T-cell (primary cell): Measurements from ENCODE around the gene EFCAB9. TPM values are rescaled to one million over a fixed set of nuclear protein-coding genes. Genes with fewer than 3 reads are reported as not detected.

ENCODE experiments used
- ATAC-seq, 4 experiments: fragments of 200-7000 bp in 3 of 4; fragments of 150-1000 bp in 1 of 4; cut with Tn5 transposase; replicated peaks in 1 of 4; 1 replicate in 3 of 4; 2 replicates in 1 of 4; pipeline ENCODE4 v1.10.0; 2021; ENCODE audit warnings: moderate library complexity in 3 of 4, mild to moderate bottlenecking in 2 of 4, moderate number of reproducible peaks in 1 of 4
- CTCF ChIA-PET, 2 donors: fragments of 300-600 bp; sonication (Branson Sonifier 250); formaldehyde crosslinking; loops; one replicate each; lab custom pipeline; 2022; ENCODE audit warnings: antibody characterized with exemption in 2 of 2; lab: Charles Lee
- POLR2A ChIA-PET, 2 donors: fragments of 300-600 bp; sonication (Branson Sonifier 250); formaldehyde crosslinking; loops; one replicate each; lab custom pipeline; 2022; ENCODE audit warnings: antibody characterized with exemption in 2 of 2; lab: Charles Lee
- DNase-seq, 35 experiments: peaks; one replicate each; pipeline versions ENCODE4 v3.0.0 to v3.0.0-alpha.2; 2013 to 2023
- H3K27ac ChIP-seq: one replicate; pipeline ENCODE4 v1.5.1; 2013; ENCODE audit warnings: low read length
- H3K27me3 ChIP-seq, 2 experiments: replicated peaks in 1 of 2; 1 replicate in 1 of 2; 2 replicates in 1 of 2; pipeline versions ENCODE4 v1.6.1 to v1.7.0; 2013; ENCODE audit warnings: low read length in 1 of 2, mixed read lengths in 1 of 2; ENCODE audit not compliant: control insufficient read depth in 2 of 2, insufficient read depth in 2 of 2; ENCODE audit errors: extremely low read depth in 1 of 2
- H3K36me3 ChIP-seq, 2 donors: 1 replicate in 1 of 2; 2 replicates in 1 of 2; pipeline versions ENCODE4 v1.6.1 to v1.7.0; 2013; ENCODE audit warnings: low read length in 1 of 2; ENCODE audit not compliant: control insufficient read depth in 2 of 2, insufficient read depth in 1 of 2; ENCODE audit errors: extremely low read depth in 1 of 2
- H3K4me1 ChIP-seq, 2 experiments: 1 replicate in 1 of 2; 2 replicates in 1 of 2; pipeline versions ENCODE4 v1.6.1 to v1.7.0; 2013; ENCODE audit warnings: low read length in 2 of 2, mixed read lengths in 1 of 2; ENCODE audit not compliant: insufficient read depth in 2 of 2, control insufficient read depth in 1 of 2; ENCODE audit errors: extremely low read depth in 1 of 2
- H3K4me3 ChIP-seq, 2 donors: 1 replicate in 1 of 2; 2 replicates in 1 of 2; pipeline versions ENCODE4 v1.5.1 to v1.7.0; 2013; ENCODE audit warnings: mild to moderate bottlenecking in 2 of 2, low read length in 1 of 2, moderate library complexity in 1 of 2; ENCODE audit not compliant: control insufficient read depth in 1 of 2; ENCODE audit errors: extremely low read depth in 1 of 2
- H3K9me3 ChIP-seq: 2 replicates; pipeline ENCODE4 v1.7.0; 2013
- H3K27ac Mint-ChIP-seq, 2 donors: one replicate each; pipeline ENCODE4 v1.8.0; 2020 to 2021; ENCODE audit warnings: mild to moderate bottlenecking in 2 of 2, mixed read lengths in 2 of 2
- H3K27me3 Mint-ChIP-seq, 2 donors: one replicate each; pipeline ENCODE4 v1.8.0; 2021 to 2022; ENCODE audit warnings: mixed read lengths in 2 of 2
- H3K36me3 Mint-ChIP-seq: one replicate; pipeline ENCODE4 v1.8.0; 2021; ENCODE audit warnings: mixed read lengths
- H3K4me1 Mint-ChIP-seq, 3 donors: one replicate each; pipeline ENCODE4 v1.8.0; 2020 to 2022; ENCODE audit warnings: mixed read lengths in 3 of 3, mild to moderate bottlenecking in 1 of 3
- H3K4me3 Mint-ChIP-seq, 3 donors: one replicate each; pipeline ENCODE4 v1.8.0; 2020 to 2022; ENCODE audit warnings: mild to moderate bottlenecking in 3 of 3, mixed read lengths in 3 of 3, moderate library complexity in 3 of 3
- H3K9me3 Mint-ChIP-seq, 3 donors: one replicate each; pipeline ENCODE4 v1.8.0; 2020 to 2022; ENCODE audit warnings: mixed read lengths in 3 of 3
- WGBS: methylation state at CpG from one replicate; pipeline ENCODE4 v1.1.5; 2013; ENCODE audit warnings: missing lambda C conversion rate; ENCODE audit not compliant: insufficient coverage; 5-methylcytosine and 5-hydroxymethylcytosine counted together
- total RNA-seq, 35 experiments: library from RNA in 6 of 35; stranded (reverse) in 6 of 35; fragments of 120-200 nt in 1 of 35; gene quantifications; one replicate each; pipeline versions ENCODE4 v1.2.1 to v1.2.4 and lab custom pipeline; 2013 to 2026

Gene EFCAB9
- total RNA-seq (not detected), total RNA-seq (lab: John Stamatoyannopoulos, UW) (0 to 0.14 (median 0) reads per million in 29 experiments)
- not detected for total RNA-seq (2013)

DNA sequence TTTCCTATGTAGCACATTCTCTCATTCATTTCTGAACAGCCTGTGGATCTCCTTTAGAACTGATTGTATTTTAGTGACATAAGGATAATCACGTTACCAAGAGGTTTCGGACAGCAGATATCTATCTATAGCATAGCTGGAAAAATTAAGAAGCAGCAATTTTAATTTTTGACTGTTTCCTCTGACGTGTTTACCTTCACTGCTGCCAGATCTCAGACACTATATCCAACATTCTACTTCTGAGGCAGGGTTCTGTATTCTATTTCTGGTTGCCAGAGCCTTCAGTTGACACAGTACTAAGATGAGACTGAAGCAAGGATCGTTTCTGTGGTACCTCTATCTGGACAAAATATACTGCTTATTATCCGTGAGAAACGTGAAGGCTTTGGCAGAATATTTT lies at the start of gene EFCAB9:
EFCAB9 (plus strand) TSS at position 301 of the 400 bp plus-strand sequence; CDS start at position 302, 1 bp downstream.
- ChIA-PET CTCF (no interaction called here), POLR2A (no interaction called here)

DNA sequence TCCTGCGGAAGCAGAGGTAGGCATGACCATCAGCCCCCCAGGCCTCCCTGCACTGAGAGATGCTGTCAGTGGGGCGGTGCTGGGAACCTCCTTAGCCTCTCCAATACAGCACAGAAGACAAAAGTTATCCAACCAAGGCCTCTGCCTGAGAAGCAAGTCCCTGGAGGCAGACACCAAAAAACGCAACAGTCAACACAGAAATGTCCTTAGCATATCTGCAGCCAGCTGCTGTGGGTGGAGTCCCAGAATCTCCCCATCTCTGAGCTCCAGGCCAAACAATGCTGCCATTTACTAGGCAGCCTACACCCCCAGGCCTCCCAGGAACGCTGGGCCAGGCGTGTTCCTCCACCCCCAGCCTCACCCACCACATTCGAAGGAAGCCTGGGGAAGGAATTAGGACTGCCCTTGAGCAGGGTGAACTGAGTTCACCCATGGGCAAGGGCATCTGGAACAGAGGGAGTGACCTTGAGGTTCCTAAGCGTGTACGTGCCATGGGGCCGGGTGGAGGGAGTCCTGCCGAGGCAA lies 49.6 kb upstream of the EFCAB9 start:
- 92% methylated on average over 3 of the region's 10 CpGs for WGBS
- H3K4me1 ChIP-seq = peaks cover 11 to 86% of the 10 kb centered on the region in 2 experiments

More for the DNA sequence above, at the start of gene EFCAB9:
- Histone ChIP-seq H3K9me3 (no peaks in the 10 kb centered on the region), H3K4me3 (no peak within 1 kb of the TSS), H3K27me3 (peaks cover 0 to 9% of the 10 kb centered on the region in 2 experiments), H3K27ac (no peak within 1 kb of the TSS), H3K36me3 (no peaks in the 10 kb centered on the region), H3K4me1 (peaks cover 0 to under 1% of the 10 kb centered on the region in 2 experiments)
- H3K4me3 Mint-ChIP-seq = no peak within 1 kb of the TSS
- H3K4me1 Mint-ChIP-seq = no peaks in the 10 kb centered on the region
- no peaks in the 10 kb centered on the region for H3K36me3 Mint-ChIP-seq
- peaks cover 0 to 1% of the 10 kb centered on the region in 2 donors for H3K27me3 Mint-ChIP-seq
- no peak for DNase-seq
- 86% methylated on average over 3 of the region's 6 CpGs for WGBS
- H3K27ac Mint-ChIP-seq = no peak within 1 kb of the TSS
- H3K9me3 Mint-ChIP-seq = no peaks in the 10 kb centered on the region
- no peak for ATAC-seq

DNA sequence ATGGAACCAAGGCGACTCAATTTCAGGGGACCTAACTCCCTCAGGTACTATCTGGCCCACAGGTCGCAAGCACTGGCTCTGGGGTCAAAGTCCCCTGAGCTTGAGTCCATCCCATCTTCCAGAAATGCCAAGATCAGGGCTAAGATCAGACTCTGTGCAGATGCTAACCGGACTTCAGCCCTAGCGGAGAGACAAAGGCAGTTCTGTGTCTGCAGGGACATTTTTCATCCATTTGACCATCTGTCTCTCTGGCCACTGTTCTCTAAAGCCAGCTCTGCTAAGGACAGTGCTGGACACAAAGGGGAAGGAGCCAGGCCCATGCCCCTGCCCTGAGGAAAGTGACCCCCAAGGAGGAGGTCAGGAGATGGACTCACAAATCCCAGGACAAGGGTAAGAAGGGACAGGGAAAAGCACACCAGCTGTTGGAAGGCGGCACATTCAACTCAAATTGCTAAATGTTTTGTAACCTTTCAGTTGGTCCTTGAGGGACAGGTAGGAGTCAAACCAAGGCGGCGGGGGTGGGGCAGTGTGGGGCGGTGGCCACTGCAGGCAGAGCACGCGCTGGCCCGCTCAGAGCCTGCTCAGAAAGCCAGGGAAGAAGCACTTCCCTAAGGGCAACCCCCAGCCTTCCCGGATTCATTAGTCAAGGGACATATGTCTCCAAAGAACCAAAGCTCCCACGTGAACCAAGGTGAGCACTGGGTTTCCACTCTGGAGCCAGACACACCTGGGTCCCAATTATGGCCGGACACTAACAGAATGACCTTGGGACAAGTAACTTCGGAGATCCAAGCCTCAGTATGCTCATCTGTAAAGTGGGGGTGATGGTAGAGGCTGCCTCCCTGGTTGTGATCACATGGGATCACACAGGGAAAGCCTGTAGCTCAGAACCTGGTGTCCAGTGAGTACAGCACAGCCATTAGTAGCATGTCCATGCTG lies 48.8 kb upstream of the EFCAB9 start:
- H3K4me3 ChIP-seq = no peak overlapping the region
- Mint-ChIP-seq H3K36me3 (peaks cover 31% of the 10 kb centered on the region), H3K9me3 (no peaks in the 10 kb centered on the region), H3K4me3 (peak overlapping the region in 1 of 3 donors; percentile 10), H3K27ac (peak overlapping the region; percentile 85), H3K27me3 (no peaks in the 10 kb centered on the region), H3K4me1 (peaks cover 71 to 94% (median 89%) of the 10 kb centered on the region in 3 donors)
- H3K9me3 ChIP-seq = no peaks in the 10 kb centered on the region
- CTCF ChIA-PET = interaction anchor here in 1 of 2 donors (0.6 kb wide), 1 partner anchor 81 kb away, joined by 3 read pairs; no protein-coding TSS in a partner anchor
- peaks cover 0 to 83% of the 10 kb centered on the region in 2 donors for H3K36me3 ChIP-seq
- no peaks in the 10 kb centered on the region for H3K27me3 ChIP-seq
- ATAC-seq = no peak
- peaks cover 11 to 95% of the 10 kb centered on the region in 2 experiments for H3K4me1 ChIP-seq
- H3K27ac ChIP-seq = peak overlapping the region; percentile 9
- no peak for DNase-seq
- POLR2A ChIA-PET = no interaction called here
- WGBS = 95% methylated on average over 12 of the region's 15 CpGs

More for the DNA sequence above, 49.6 kb upstream of the EFCAB9 start:
- ATAC-seq = no peak
- ChIA-PET POLR2A (no interaction called here), CTCF (no interaction called here)
- no peak overlapping the region for H3K4me3 ChIP-seq
- peaks cover 39% of the 10 kb centered on the region for H3K36me3 Mint-ChIP-seq
- DNase-seq = no peak
- no peaks in the 10 kb centered on the region for H3K9me3 Mint-ChIP-seq
- no peaks in the 10 kb centered on the region for H3K9me3 ChIP-seq
- peaks cover 0 to 79% of the 10 kb centered on the region in 2 donors for H3K36me3 ChIP-seq
- H3K4me1 Mint-ChIP-seq = peaks cover 76 to 96% (median 92%) of the 10 kb centered on the region in 3 donors
- H3K27me3 Mint-ChIP-seq = no peaks in the 10 kb centered on the region
- no peaks in the 10 kb centered on the region for H3K27me3 ChIP-seq
- H3K27ac ChIP-seq = peak overlapping the region; percentile 9
- H3K27ac Mint-ChIP-seq = peak overlapping the region; percentile 85
- peak overlapping the region in 2 of 3 donors; percentile 6 to 19 for H3K4me3 Mint-ChIP-seq

DNA sequence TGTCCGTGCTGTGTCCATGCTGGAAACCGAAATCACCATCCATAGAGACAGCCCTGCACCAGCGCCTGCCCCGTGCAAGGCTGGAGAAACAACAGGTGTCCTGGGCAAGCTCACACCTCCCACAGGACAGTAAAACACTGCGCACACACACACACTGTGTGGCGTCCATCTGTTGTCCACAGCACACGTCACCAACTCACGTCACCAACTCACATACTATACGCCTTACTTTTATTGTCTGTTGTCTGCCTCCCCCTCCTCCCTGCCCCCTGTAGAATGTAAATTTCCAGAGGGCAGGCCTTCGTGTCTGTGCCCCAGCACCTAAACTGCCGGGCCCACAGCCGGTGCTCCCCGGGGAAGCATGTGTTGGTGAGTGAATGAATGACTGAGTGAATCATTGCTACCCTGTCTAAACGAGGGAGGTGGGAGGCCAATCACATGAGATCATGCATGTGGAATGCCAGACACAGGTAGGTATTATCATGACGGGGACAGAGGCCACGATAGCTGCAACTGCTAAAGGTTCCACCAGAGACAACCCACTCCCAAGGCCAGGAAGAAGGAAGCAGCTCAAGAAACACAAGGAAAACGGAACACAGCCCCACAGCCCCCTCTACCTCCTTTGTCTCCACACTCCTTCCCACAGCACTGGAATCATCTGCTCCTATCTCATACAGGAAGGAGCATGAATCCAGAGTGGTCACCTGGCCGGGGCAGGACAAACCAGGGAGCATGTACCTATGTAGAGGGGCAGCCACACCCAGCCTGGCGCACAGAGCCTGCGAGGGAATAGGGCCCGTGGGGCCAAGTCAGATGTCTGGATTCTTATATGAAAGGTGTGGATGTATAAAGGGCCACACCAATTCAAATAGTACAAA lies 47.9 kb upstream of the EFCAB9 start:
- WGBS = 88% methylated on average over 10 of the region's 21 CpGs
- Histone ChIP-seq H3K27ac (peak overlapping the region; percentile 47), H3K9me3 (no peaks in the 10 kb centered on the region), H3K4me1 (peaks cover 20 to 100% of the 10 kb centered on the region in 2 experiments), H3K4me3 (no peak overlapping the region), H3K27me3 (no peaks in the 10 kb centered on the region), H3K36me3 (peaks cover 0 to 82% of the 10 kb centered on the region in 2 donors)
- Mint-ChIP-seq H3K4me3 (peak overlapping the region in 1 of 3 donors; percentile 38), H3K9me3 (no peaks in the 10 kb centered on the region), H3K27ac (peak overlapping the region; percentile 64 to 81), H3K4me1 (peaks cover 73 to 95% (median 89%) of the 10 kb centered on the region in 3 donors), H3K36me3 (peaks cover 29% of the 10 kb centered on the region), H3K27me3 (no peaks in the 10 kb centered on the region)
- CTCF ChIA-PET = interaction anchor here (0.6 kb wide), 3 partner anchors 15 to 82 kb away, joined by 3 read pairs; no protein-coding TSS in a partner anchor
- POLR2A ChIA-PET = no interaction called here
- DNase-seq = no peak
- no peak for ATAC-seq

DNA sequence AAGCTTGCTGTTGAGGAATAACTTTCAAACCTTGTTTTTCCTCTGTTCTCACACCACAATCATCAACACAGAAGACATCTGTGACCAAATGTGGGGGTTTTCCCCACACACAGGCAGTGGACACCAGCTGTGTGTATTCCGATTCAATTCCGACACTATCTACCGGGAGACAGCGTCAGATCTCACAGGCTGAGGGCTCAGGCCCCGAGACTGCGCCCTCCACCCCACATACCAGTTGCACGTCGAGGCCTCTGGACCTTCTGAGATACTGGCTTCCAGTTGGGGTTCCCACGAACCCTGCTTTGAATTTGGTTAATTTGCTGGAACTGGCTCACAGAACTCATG lies 47.3 kb upstream of the EFCAB9 start:
- Histone ChIP-seq H3K4me3 (no peak overlapping the region), H3K9me3 (no peaks in the 10 kb centered on the region), H3K4me1 (peaks cover 19 to 100% of the 10 kb centered on the region in 2 experiments), H3K27me3 (no peaks in the 10 kb centered on the region), H3K36me3 (peaks cover 0 to 84% of the 10 kb centered on the region in 2 donors), H3K27ac (peak overlapping the region; percentile 47)
- no peaks in the 10 kb centered on the region for H3K27me3 Mint-ChIP-seq
- H3K9me3 Mint-ChIP-seq = no peaks in the 10 kb centered on the region
- no peak for DNase-seq
- H3K4me3 Mint-ChIP-seq = peak overlapping the region in 1 of 3 donors; percentile 38
- WGBS = 95% methylated on average over 4 of the region's 9 CpGs
- peaks cover 78 to 97% (median 91%) of the 10 kb centered on the region in 3 donors for H3K4me1 Mint-ChIP-seq
- peak overlapping the region; percentile 77 to 81 for H3K27ac Mint-ChIP-seq
- CTCF ChIA-PET = interaction anchor here (0.6 kb wide), 3 partner anchors 15 to 1896 kb away, joined by 3 read pairs; no protein-coding TSS in a partner anchor
- POLR2A ChIA-PET = no interaction called here
- peaks cover 32% of the 10 kb centered on the region for H3K36me3 Mint-ChIP-seq
- no peak for ATAC-seq
